Measurements from ENCODE around the gene WNT9A.

The WNT9A gene

GRCh38 chr1:227937031-227937837 is 10.5 kb downstream of the WNT9A start:
- Histone ChIP-seq H3K9ac (ENCODE audit: low read length) (no peak overlapping the region), H3K27me3 (ENCODE audit: control insufficient read depth, insufficient read depth, low read length) (no peaks in the 10 kb centered on the region), H3K9me3 (ENCODE audit: control insufficient read depth, low read length) (no peaks in the 10 kb centered on the region), H3K4me3 (ENCODE audit: low read length) (no peak overlapping the region), H3K4me1 (ENCODE audit: control insufficient read depth, insufficient read depth, low read length) (no peaks in the 10 kb centered on the region), H3K36me3 (ENCODE audit: control insufficient read depth, insufficient read depth, low read length) (no peaks in the 10 kb centered on the region)

GRCh38 chr1:227935826-227936225 is 11.9 kb downstream of the WNT9A start:
- H3K4me3 ChIP-seq (ENCODE audit: low read length), result no peak overlapping the region
- no peaks in the 10 kb centered on the region for H3K9me3 ChIP-seq (ENCODE audit: control insufficient read depth, low read length)
- no peak overlapping the region for H3K9ac ChIP-seq (ENCODE audit: low read length)
- H3K4me1 ChIP-seq (ENCODE audit: control insufficient read depth, insufficient read depth, low read length), result no peaks in the 10 kb centered on the region
- no peaks in the 10 kb centered on the region for H3K27me3 ChIP-seq (ENCODE audit: control insufficient read depth, insufficient read depth, low read length)
- no peaks in the 10 kb centered on the region for H3K36me3 ChIP-seq (ENCODE audit: control insufficient read depth, insufficient read depth, low read length)

GRCh38 chr1:227934476-227935313 is 13.0 kb downstream of the WNT9A start:
- Histone ChIP-seq H3K27me3 (ENCODE audit: control insufficient read depth, insufficient read depth, low read length) (no peaks in the 10 kb centered on the region), H3K4me1 (ENCODE audit: control insufficient read depth, insufficient read depth, low read length) (no peaks in the 10 kb centered on the region), H3K36me3 (ENCODE audit: control insufficient read depth, insufficient read depth, low read length) (no peaks in the 10 kb centered on the region), H3K9ac (ENCODE audit: low read length) (no peak overlapping the region), H3K9me3 (ENCODE audit: control insufficient read depth, low read length) (no peaks in the 10 kb centered on the region), H3K4me3 (ENCODE audit: low read length) (no peak overlapping the region)

- no peak overlapping the region for H3K4me3 ChIP-seq (ENCODE audit: low read length)
- no peaks in the 10 kb centered on the region for H3K27me3 ChIP-seq (ENCODE audit: control insufficient read depth, insufficient read depth, low read length)
These were observed 17.8 kb downstream of the WNT9A start for GRCh38 chr1:227929751-227930472.

DNA sequence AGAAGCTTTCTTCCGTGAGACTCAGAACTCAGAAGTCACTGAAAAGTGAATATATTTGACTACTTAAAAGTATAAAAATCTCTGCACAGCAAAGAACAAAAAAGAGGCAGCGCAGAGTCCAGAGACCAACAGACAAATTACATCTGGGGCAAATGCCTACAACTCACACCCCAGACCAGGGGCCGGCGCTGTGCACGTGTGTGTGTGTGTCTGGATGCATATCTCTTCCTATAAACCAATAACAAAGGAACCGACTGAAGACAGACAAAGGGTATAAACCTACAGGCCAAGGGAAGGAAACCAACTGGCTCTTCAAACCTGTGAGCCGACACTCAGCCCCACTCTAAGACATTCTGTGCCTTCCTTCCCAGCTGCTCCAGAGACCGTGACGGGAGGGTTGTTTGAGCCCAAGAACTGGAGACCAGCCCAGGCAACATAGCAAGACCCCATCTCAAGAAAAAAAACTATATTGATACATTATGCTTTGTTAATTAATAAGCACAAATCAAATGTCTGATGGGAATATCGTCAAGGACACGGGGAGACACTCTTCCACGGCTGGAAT is 18.8 kb downstream of the WNT9A start:
- H3K9ac ChIP-seq (ENCODE audit: low read length), result no peak overlapping the region
- H3K4me3 ChIP-seq (ENCODE audit: low read length), result no peak overlapping the region
- H3K36me3 ChIP-seq (ENCODE audit: control insufficient read depth, insufficient read depth, low read length), result no peaks in the 10 kb centered on the region
- no peaks in the 10 kb centered on the region for H3K27me3 ChIP-seq (ENCODE audit: control insufficient read depth, insufficient read depth, low read length)
- H3K9me3 ChIP-seq (ENCODE audit: control insufficient read depth, low read length), result no peaks in the 10 kb centered on the region
- H3K4me1 ChIP-seq (ENCODE audit: control insufficient read depth, insufficient read depth, low read length), result no peaks in the 10 kb centered on the region

More at GRCh38 chr1:227929751-227930472, 17.8 kb downstream of the WNT9A start:
- no peak overlapping the region for H3K9ac ChIP-seq (ENCODE audit: low read length)
- no peaks in the 10 kb centered on the region for H3K36me3 ChIP-seq (ENCODE audit: control insufficient read depth, insufficient read depth, low read length)
- no peaks in the 10 kb centered on the region for H3K9me3 ChIP-seq (ENCODE audit: control insufficient read depth, low read length)
- H3K4me1 ChIP-seq (ENCODE audit: control insufficient read depth, insufficient read depth, low read length), result no peaks in the 10 kb centered on the region

GRCh38 chr1:227927971-227928741 is 19.6 kb downstream of the WNT9A start:
- Histone ChIP-seq H3K27me3 (ENCODE audit: control insufficient read depth, insufficient read depth, low read length) (no peaks in the 10 kb centered on the region), H3K4me1 (ENCODE audit: control insufficient read depth, insufficient read depth, low read length) (no peaks in the 10 kb centered on the region), H3K9me3 (ENCODE audit: control insufficient read depth, low read length) (no peaks in the 10 kb centered on the region), H3K4me3 (ENCODE audit: low read length) (no peak overlapping the region), H3K36me3 (ENCODE audit: control insufficient read depth, insufficient read depth, low read length) (no peaks in the 10 kb centered on the region), H3K9ac (ENCODE audit: low read length) (no peak overlapping the region)

DNA sequence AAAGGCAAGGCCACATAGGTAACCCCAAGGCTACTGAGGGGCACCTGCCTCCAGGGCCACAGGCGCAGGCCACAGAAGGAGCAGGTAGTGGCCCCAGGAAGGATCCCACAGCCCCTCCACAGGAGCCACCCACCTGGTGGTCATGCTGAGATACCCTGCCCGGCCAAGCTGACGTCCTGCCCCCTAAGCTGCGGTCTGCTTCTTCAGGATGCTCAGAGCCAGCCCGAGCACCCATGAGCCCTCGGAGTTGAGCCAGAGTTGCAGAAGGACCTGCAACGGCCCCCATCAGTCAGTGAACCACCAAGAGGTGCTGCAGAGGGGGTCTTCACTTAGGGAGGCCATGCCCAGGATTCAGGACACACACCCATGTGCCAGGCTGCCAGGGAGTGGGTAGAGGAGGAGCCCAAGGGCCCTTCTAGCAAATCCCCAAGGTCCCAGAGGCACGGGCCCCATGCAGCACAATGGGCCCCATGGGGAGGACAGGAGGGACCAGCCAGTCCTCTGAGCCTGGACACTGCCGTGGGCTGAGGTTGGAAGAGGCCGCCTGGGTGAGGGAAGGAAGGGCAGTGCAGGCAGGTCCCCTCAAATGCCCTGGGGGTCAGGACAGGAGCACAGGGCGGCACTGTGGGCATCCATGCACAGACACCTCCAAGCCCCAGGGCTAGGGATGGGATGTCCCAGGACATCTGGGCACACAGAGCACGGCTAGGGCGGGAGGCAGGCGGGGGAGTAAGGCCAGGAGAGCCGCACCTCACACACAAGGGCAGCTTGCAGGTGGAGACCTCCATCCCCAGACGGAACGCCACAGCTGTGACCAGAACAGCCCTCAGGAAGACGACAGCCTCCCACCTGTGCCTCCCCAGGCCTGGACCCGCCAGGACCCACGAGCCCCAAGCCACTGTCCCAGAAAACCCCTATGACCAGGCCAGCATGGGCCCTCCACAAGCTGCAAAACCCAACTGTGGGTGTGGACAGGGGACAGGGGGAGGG is 20.5 kb downstream of the WNT9A start:
- H3K27me3 ChIP-seq (ENCODE audit: control insufficient read depth, insufficient read depth, low read length), result no peaks in the 10 kb centered on the region
- no peak overlapping the region for H3K4me3 ChIP-seq (ENCODE audit: low read length)
- H3K36me3 ChIP-seq (ENCODE audit: control insufficient read depth, insufficient read depth, low read length), result no peaks in the 10 kb centered on the region
- no peak overlapping the region for H3K9ac ChIP-seq (ENCODE audit: low read length)
- no peaks in the 10 kb centered on the region for H3K9me3 ChIP-seq (ENCODE audit: control insufficient read depth, low read length)
- no peaks in the 10 kb centered on the region for H3K4me1 ChIP-seq (ENCODE audit: control insufficient read depth, insufficient read depth, low read length)

DNA sequence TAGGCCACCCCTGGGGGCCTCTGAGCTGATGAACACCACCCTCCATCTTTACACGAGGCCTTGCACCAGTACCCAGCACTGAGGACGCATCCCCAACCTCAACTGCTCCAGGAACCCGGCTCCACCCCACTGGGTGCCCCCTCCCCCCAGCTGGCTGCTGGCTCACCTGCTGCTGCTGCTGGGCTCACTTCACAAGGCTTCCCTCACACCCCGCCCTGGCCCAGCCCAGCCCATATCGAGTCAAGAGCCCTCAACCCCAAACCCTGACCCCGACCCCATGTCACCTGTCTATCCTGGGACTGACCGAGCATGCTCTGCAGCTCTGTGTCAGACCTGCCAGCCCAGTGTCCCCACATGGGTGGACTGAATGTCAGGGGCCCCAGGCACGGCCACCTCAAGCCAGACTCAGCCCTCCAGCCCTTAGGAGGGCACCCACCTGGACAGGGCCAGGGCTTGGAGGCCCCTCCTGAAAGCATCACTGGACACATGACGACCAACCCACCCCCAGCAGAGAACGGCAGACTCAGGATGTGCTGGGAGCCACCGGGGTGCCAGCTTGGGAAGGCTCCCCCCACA is 21.4 kb downstream of the WNT9A start:
- no peaks in the 10 kb centered on the region for H3K27me3 ChIP-seq (ENCODE audit: control insufficient read depth, insufficient read depth, low read length)
- no peak overlapping the region for H3K4me3 ChIP-seq (ENCODE audit: low read length)
- no peak overlapping the region for H3K9ac ChIP-seq (ENCODE audit: low read length)
- no peaks in the 10 kb centered on the region for H3K36me3 ChIP-seq (ENCODE audit: control insufficient read depth, insufficient read depth, low read length)
- no peaks in the 10 kb centered on the region for H3K4me1 ChIP-seq (ENCODE audit: control insufficient read depth, insufficient read depth, low read length)
- H3K9me3 ChIP-seq (ENCODE audit: control insufficient read depth, low read length), result no peaks in the 10 kb centered on the region

- Histone ChIP-seq H3K4me1 (ENCODE audit: control insufficient read depth, insufficient read depth, low read length) (no peaks in the 10 kb centered on the region), H3K9me3 (ENCODE audit: control insufficient read depth, low read length) (no peaks in the 10 kb centered on the region), H3K27me3 (ENCODE audit: control insufficient read depth, insufficient read depth, low read length) (no peaks in the 10 kb centered on the region), H3K4me3 (ENCODE audit: low read length) (no peak overlapping the region), H3K9ac (ENCODE audit: low read length) (no peak overlapping the region), H3K36me3 (ENCODE audit: control insufficient read depth, insufficient read depth, low read length) (no peaks in the 10 kb centered on the region)
These were observed 22.0 kb downstream of the WNT9A start for GRCh38 chr1:227925582-227926198.

Measured in mucosa of stomach (tissue), 1 donor.